ENCODE results near the gene CX3CL1.

- TF ChIP-seq EZH2 (IDR thresholded peaks at IDR 0.05; ENCODE audit: low read length, unreplicated experiment): no peak
- TF ChIP-seq CTCF (conservative IDR thresholded peaks at IDR 0.05; ENCODE audit: low read depth, low read length): no peak
Measured at GRCh38 chr16:57380671-57381462, 8.6 kb downstream of the CX3CL1 start.
